ENCODE data around the gene DCAF5.

DNA sequence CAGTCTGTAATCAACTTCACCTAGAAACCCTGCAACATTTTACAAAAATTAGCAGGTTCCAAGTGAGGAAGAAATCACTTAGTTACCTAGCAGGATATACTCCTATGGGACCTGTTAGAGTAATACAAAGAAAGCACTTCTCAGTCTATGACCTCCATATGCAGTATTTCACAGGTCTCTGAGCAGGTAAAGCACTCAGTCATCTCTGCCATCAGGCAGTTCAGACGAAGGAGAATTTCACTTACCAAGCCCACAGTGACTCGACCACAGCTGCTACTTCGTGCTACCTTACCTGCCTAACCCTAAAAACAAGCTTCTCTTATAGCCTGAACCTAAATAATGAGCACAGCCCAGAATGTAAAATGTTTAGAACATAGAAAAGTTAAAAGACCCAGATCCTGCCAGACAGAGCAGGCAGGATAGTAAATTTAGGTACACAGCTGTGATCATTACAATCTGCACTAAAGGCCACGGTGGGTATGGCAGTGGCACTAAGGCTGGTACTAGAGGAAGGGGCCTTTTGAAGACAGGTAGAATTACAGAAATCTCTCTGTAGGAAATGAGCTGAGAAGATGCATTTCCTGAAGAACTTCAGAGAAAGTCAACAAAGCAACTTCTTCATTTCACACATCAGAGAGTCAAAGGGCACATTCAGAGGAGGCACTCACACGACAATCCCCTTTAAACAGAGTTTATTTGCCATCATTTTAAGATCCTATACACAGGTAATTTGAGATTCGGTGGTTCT, 35.7 kb downstream of the DCAF5 start:
- TF ChIP-seq, protein P1, sequence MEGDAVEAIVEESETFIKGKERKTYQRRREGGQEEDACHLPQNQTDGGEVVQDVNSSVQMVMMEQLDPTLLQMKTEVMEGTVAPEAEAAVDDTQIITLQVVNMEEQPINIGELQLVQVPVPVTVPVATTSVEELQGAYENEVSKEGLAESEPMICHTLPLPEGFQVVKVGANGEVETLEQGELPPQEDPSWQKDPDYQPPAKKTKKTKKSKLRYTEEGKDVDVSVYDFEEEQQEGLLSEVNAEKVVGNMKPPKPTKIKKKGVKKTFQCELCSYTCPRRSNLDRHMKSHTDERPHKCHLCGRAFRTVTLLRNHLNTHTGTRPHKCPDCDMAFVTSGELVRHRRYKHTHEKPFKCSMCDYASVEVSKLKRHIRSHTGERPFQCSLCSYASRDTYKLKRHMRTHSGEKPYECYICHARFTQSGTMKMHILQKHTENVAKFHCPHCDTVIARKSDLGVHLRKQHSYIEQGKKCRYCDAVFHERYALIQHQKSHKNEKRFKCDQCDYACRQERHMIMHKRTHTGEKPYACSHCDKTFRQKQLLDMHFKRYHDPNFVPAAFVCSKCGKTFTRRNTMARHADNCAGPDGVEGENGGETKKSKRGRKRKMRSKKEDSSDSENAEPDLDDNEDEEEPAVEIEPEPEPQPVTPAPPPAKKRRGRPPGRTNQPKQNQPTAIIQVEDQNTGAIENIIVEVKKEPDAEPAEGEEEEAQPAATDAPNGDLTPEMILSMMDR (IDR thresholded peaks at IDR 0.05; ENCODE audit: low read length), result no peak
- no peak for TF ChIP-seq EZH2 (optimal IDR thresholded peaks at IDR 0.05; ENCODE audit: low read depth, low read length)
- no peak for TF ChIP-seq EZH2phosphoT487 (IDR thresholded peaks at IDR 0.05; ENCODE audit: low read length)

Data from MM.1S (cell line).